HG03175 (cell line): ENCODE measurements around the gene KIF14.
"Not testable (repeated sequence)": the region's sequence is repeated elsewhere in the genome, so short reads cannot be mapped to it uniquely, and the experiment has no call there.

Source experiments
- ATAC-seq: cut with Tn5 transposase; IDR thresholded peaks from one replicate; pipeline ENCODE4 v1.9.1; 2021; ENCODE audit warnings: mild to moderate bottlenecking, moderate library complexity; ENCODE audit not compliant: unreplicated experiment

Gene KIF14

GRCh38 chr1:200550367-200550766 lies 70.2 kb downstream of the KIF14 start:
- no peak for ATAC-seq

DNA sequence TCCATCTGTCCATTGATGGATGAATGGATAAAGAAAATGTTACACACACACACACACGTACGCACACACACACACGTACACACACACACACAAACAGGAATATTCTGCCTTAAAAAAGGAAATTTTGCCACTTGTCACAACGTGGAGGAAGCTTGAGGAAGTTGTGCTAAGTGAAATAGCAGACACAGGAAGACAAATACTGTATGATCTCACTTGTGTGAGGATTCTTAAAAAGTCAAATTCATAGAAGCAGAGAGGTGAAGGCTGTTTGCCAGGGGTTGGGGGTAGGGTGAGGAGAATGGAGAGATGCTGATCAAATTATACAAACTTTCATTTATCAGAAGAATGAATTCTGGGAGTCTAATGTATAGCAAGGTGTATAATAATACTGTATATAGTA lies 73.2 kb downstream of the KIF14 start:
- no peak for ATAC-seq

DNA sequence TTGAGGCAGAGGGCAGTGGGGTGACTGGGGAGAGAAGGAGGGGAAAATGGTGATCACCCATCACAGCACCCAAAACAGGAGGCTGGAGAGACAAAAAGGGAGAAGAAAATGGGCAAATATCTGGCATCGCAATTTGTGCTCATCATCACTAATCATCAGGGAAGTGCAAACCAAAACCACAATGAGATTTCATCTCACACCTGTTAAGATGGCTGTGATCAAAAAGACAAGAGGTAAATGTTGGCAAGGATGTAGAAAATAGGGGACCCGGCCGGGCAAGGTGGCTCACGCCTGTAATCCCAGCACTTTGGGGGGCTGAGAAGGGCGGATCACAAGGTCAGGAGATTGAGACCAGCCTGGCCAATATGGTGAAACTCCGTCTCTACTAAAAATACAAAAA lies 74.0 kb downstream of the KIF14 start:
- no peak for ATAC-seq

GRCh38 chr1:200542162-200542561 lies 78.4 kb downstream of the KIF14 start:
- no peak for ATAC-seq

DNA sequence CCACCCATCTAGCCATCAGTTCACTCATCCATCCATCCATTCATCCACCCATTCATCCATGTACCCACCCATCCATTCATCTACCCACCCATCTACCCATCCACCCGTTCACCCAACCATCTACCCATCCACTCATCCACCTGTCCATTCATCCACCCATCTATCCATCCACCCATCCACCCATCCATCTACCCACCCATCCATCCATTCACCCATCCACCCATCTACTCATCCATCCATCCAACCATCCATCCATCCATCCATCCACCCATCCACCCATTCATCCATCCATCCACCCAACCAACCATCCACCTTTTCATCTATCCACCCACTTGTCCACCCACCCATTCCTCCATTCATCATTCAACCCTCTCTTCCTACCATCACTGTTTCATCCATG lies 80.3 kb downstream of the KIF14 start:
- ATAC-seq: no peak

DNA sequence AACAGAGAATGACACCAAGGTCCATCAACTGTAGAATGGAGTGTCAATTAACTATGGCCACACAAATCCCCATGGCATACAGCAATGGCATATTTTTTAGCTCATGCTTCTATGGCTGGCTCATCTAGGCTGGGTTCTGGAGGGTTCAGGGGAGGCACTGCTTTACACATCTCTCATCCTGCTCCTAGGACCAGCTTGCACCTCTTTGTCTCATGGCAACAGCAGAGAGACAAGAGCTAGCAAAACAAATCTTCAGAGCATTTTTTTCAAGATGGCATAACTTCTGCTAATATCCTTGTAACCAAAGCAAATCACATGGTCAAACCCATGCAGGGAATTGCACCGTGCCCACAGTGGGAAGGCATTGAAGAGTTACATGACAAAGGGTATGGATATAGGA lies 82.4 kb downstream of the KIF14 start:
- no peak for ATAC-seq

GRCh38 chr1:200535605-200536004 lies 84.9 kb downstream of the KIF14 start:
- peak; percentile 82 for ATAC-seq

DNA sequence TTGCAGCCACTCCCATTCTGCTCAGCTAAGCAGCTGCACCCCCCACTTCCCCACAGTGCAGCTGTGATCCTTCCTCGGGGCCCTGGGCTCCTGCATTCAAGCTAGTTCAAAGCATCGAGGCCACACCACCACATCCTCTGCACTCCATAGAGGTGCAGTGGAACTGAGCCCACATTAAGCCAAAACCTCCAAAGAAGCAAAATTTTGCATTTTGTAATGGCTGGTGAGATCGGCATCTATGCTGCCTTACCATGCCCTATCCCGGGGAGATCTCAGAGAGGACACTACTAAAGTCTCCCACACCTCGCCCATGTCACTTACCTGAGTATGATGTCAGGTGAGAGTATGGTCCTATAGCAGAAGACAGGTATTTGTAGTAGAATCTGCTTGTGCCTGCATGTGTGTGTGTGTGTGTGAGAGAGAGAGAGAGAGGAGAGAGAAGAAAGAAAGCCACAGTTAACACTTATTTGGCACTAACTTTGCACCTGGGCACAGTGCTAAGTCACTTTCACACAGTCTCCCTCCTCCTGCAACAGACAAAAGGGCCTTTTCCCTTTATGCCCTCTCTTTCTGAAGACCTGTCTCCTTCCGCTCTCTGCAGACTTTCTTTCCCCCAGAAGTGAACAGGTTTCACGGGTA lies 89.8 kb downstream of the KIF14 start:
- no peak for ATAC-seq

GRCh38 chr1:200528858-200529606 lies 91.5 kb downstream of the KIF14 start:
- no peak for ATAC-seq

- no peak for ATAC-seq
Measured at GRCh38 chr1:200527670-200528069, 92.9 kb downstream of the KIF14 start.

GRCh38 chr1:200526709-200527612 lies 93.6 kb downstream of the KIF14 start:
- ATAC-seq: peak; percentile 55

DNA sequence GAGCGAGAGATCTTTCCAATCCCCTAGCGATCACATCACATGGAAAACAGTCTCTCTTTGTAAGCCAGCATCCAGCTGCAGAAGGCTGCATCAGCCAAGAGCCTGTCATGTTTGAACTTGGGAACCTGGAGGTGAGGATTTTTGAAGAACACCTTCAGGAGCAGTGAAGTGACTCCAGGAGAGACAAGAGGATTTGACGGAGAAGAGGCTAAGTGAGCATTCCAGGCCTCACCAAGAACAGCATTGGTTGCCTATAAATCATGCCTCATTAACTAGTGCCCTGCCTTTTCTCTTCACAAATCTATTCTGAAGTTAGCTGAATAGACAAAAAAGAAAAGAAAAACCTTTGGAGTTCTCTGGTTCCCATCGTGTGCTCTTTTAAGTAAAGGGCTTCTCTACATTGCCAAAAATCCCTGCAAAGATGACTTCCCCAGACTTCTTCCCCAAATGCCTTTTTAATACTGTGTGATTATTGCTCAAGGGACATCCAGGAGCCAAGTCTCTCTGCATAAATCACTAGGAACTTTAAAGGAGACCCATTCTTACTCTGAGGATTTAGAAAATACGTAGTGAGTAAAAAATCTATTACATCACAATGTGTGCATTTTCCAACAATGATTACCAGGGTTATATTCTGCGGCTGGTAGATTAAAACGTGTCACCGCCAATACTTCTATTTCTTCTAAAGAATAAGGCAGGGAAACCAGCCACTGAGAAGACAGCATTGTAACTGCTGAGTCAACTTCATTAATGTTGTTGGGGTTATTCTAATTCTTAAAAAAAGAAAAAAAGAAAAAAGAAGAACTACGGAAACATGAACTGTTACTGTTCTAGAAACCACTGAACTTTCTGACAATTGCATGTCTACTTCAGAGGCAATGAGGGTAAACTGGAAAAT lies 95.2 kb downstream of the KIF14 start:
- ATAC-seq: no peak

- not testable (repeated sequence) for ATAC-seq
Measured at GRCh38 chr1:200524551-200524950, 96.0 kb downstream of the KIF14 start.

- ATAC-seq: no peak
Measured at GRCh38 chr1:200524092-200524491, 96.5 kb downstream of the KIF14 start.

DNA sequence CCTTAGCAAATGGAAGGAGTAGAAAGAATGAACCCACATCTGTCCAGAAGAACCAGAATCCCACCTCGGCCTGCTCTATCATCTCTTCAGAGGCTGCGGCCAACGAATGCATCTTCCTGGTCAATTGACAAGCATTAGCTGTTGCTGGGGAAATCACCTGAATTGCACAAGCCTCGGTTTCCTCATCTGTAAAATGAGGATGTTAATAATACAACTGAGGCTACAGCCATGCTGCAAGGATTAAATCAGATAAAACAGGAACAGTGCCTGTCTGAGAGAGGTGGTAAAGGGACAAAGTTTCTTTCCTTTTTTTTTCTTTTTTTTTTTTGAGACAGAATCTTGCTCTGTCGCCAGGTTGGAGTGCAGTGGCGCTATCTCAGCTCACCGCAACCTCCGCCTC lies 99.8 kb downstream of the KIF14 start:
- ATAC-seq: no peak

DNA sequence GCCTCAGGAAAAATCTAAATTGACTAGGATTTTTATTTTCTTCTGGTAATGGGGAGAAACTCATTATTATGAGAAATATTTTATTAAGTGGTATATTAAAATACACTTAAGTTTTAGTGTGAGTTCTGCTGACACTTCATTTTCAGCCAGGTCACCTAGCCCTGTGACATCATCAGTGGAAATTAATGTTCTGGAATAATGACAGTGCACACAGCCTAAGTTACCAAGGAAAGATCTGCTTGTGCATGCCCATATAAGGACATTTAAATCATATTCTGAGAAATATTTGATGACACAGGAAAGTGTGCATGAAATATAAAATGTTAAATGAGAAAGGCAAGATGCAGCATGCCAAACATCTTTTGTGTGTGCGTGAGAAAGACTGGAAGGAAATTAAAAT lies 102.0 kb downstream of the KIF14 start:
- ATAC-seq: no peak

- no peak for ATAC-seq
Measured at GRCh38 chr1:200512191-200512590, 108.4 kb downstream of the KIF14 start.

GRCh38 chr1:200510228-200510623 lies 110.3 kb downstream of the KIF14 start:
- ATAC-seq: peak; percentile 88

DNA sequence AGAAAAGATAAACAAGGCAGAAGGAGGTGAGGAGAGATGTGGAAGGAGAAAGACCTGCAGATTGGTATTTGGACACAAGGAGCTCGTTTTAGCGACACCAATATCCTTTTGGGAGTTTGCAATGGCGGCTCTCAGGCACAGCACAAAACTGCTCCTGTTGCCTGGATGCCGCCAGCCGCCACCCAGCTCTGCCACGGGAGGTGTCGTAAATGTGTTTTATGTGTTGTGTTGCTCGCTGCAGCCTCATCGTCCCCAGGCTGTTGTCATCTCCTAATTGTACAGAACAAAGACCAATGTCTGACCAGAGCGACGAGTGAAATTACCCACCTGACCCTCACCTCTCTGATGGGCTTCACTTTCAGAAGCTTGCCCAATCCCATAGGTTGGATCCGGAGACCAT lies 114.1 kb downstream of the KIF14 start:
- ATAC-seq: no peak

GRCh38 chr1:200505257-200505656 lies 115.3 kb downstream of the KIF14 start:
- no peak for ATAC-seq
